ENCODE data around the gene SH3TC1. TPM values are rescaled to one million over a fixed set of nuclear protein-coding genes. Genes with fewer than 3 reads are reported as not detected.

SH3TC1 gene
- total RNA-seq, 1 donor from 2014 or later, result 73.1 TPM

GRCh38 chr4:8278421-8279287 lies 79.6 kb downstream of the SH3TC1 start:
- H3K27me3 ChIP-seq (ENCODE audit: low read depth), result no peaks in the 10 kb centered on the region
- no peak for ATAC-seq
- H3K4me3 ChIP-seq, result no peak overlapping the region
- intact Hi-C loops (cut with DNase I), result no loop called here
- no peak for TF ChIP-seq CTCF (IDR thresholded peaks at IDR 0.05)
- no peaks in the 10 kb centered on the region for H3K9me3 ChIP-seq
- DNase-seq, result no peak
- H3K27ac ChIP-seq, result no peak overlapping the region
- peaks cover 37% of the 10 kb centered on the region for H3K4me1 ChIP-seq
- H3K36me3 ChIP-seq, result no peaks in the 10 kb centered on the region

GRCh38 chr4:8279321-8280157 lies 80.4 kb downstream of the SH3TC1 start:
- no peak overlapping the region for H3K27ac ChIP-seq
- H3K36me3 ChIP-seq, result no peaks in the 10 kb centered on the region
- no peak for ATAC-seq
- intact Hi-C loops (cut with DNase I), result no loop called here
- peaks cover 32% of the 10 kb centered on the region for H3K4me1 ChIP-seq
- H3K9me3 ChIP-seq, result no peaks in the 10 kb centered on the region
- no peak overlapping the region for H3K4me3 ChIP-seq
- no peak for TF ChIP-seq CTCF (IDR thresholded peaks at IDR 0.05)
- no peaks in the 10 kb centered on the region for H3K27me3 ChIP-seq (ENCODE audit: low read depth)
- no peak for DNase-seq

DNA sequence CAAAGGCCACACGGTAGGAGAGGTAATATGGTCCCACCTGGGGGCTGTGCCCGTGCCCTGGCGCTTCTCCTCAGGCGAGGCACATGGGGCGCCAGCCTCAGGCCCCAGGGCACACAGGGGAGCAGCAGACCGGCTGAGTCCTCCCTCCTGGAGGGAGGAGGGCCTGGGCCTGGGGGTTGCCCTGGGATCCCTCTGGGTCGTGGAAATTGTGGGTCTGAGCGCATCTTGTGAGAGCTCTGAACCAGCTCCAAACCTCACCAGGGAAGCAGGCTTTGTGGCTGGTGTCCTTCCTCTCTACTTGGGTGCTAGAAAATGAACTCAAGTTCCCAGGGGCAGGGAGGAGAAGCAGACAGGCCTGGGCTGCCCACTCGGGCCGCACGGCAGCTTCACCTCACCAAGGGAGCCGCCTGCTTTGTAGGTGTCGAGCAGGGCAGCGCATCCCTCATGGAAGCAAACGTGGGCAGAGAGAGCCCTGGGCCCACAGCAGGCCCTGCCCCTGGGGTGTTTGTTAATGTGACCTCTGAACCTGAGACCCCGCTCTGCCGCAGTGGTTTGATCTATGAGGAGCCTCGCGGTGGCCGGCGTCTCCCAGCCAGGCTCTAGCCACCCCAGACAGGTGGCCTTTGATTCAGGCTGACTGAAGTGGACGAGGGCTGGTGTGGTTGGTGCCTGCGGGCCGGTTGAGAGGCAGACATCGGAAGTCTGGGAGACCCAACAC lies 81.2 kb downstream of the SH3TC1 start:
- intact Hi-C loops (cut with DNase I), result no loop called here
- H3K27me3 ChIP-seq (ENCODE audit: low read depth), result no peaks in the 10 kb centered on the region
- peaks cover 25% of the 10 kb centered on the region for H3K4me1 ChIP-seq
- ATAC-seq, result no peak
- H3K4me3 ChIP-seq, result no peak overlapping the region
- DNase-seq, result no peak
- no peak overlapping the region for H3K27ac ChIP-seq
- H3K36me3 ChIP-seq, result no peaks in the 10 kb centered on the region
- no peaks in the 10 kb centered on the region for H3K9me3 ChIP-seq
- TF ChIP-seq CTCF (IDR thresholded peaks at IDR 0.05), result no peak

DNA sequence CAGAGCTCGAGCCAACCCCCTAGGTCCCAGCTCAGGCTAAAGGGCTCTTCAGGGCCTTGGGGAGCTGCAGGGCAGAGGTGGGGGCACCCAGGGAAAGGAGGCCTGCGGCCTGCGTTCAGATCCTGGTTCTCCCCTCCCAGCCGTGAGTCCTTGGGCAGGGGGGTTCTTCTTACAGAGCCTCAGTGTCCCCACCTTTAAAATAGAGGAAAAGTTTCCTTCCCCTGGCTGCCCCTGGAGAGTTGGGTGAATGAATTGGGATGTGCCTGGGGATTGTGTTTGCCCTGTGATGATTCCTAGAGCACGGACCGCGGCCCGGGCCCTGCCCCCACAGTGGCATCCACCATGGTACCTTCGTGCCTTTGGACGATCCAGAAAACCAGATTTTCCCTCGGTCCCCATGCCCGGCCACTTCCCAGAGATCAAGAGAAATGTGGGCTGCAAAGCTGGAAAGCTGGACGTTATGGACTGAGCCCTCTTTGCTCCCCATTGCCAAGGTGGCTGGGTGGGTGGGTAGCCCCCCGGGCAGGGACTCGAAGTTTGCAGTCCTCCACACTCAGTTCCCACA lies 81.9 kb downstream of the SH3TC1 start:
- H3K4me1 ChIP-seq, result peaks cover 20% of the 10 kb centered on the region
- ATAC-seq (no peak), DNase-seq (no peak)
- intact Hi-C loops (cut with DNase I), result no loop called here
- no peaks in the 10 kb centered on the region for H3K9me3 ChIP-seq
- H3K27me3 ChIP-seq (ENCODE audit: low read depth), result no peaks in the 10 kb centered on the region
- no peak for TF ChIP-seq CTCF (IDR thresholded peaks at IDR 0.05)
- H3K4me3 ChIP-seq, result no peak overlapping the region
- H3K27ac ChIP-seq, result no peak overlapping the region
- H3K36me3 ChIP-seq, result no peaks in the 10 kb centered on the region

DNA sequence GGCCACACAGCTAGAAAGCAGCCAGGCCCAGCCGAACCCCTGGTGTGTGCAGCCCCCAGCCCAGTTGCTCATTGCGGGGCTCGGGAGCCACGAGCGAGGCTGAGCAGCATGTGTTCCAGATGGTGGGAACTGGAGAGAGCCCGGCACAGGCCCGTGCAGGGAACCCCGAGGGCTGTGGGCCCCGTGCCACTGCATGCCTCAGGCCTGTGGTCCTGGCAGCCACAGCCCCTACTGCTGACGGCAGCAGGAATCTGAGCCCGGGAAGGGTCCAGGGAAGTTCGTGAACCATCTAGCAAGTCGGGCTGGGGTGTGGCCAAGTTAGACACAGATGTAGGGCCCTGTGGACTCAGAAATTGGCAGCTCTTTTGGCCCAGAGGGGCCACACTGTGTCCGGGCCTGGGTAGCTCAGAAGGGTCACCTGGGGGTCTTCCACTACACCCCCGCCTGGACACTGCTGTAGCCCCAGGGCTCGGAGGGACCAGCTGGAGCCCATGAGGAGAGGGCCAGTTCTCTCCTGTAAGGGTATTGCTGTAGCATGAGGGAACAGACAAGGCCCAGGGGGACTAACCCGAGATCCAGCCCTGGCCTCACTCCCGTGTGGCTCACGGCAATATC lies 82.5 kb downstream of the SH3TC1 start:
- TF ChIP-seq CTCF (IDR thresholded peaks at IDR 0.05), result no peak
- no peak overlapping the region for H3K4me3 ChIP-seq
- no peaks in the 10 kb centered on the region for H3K9me3 ChIP-seq
- peaks cover 13% of the 10 kb centered on the region for H3K4me1 ChIP-seq
- peak; percentile 59 for DNase-seq
- H3K36me3 ChIP-seq, result no peaks in the 10 kb centered on the region
- intact Hi-C loops (cut with DNase I), result no loop called here
- no peaks in the 10 kb centered on the region for H3K27me3 ChIP-seq (ENCODE audit: low read depth)
- H3K27ac ChIP-seq, result no peak overlapping the region
- ATAC-seq, result peak; percentile 7 to 62
